ENCODE data around the gene SEC16A. TPM values are rescaled to one million over a fixed set of nuclear protein-coding genes. Genes with fewer than 3 reads are reported as not detected.
A peak's percentile ranks its signal among the peaks of the same experiment; 100 is the strongest.

Gene SEC16A
- total RNA-seq, 2 donors from 2014 or later: 35.3 to 75.8 TPM

DNA sequence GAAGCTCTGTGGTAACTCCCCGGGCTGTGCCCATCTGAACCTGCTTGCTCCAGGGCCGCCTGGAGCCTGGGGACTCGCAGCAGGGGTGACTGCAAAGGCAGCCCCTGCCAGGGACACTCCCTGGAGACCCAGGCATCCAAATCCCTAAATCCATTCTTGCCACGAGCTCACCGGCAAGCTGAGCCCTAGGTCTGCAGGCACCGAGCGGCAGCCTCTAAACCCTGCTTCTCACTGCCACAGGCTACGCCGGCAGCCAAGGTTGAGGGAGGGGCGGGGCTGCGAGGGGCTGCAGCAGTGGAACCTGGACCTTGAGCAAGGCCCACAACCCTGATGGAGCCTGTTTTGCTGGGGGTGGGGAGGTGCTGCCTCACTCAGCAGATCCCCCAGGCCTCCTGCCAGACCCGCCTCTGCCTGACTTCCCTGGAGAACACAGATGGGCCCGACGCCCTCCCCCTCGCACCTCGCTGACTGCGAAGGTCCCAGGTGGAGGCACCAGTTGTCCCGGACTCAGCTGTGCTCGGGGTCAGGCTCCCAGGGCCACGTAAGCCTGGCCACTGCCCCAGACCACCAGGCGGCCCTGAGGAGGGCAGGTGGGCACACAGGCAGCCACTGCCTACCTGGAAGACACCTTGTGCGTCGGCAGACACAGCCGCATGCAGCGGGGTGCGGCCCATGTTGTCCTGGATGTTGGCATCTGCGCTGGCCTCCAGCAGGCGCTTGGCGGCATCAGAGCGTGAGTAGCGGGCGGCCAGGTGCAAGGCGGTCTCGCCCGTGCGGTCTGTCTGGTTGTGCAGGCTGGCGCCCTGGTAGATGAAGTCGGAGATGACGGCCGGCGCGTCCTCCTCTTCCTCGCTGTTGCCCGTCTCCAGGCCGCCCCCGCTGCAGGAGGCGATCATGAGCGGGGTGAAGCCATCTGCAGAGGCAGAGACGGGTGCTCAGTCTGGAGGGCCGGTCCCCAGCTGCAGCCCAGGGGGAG, 17.4 kb upstream of the SEC16A start:
- H3K36me3 ChIP-seq (replicated peaks in 1 of 2; ENCODE audit: insufficient read depth in 1 of 2, low read depth in 2 of 2): peaks cover 16 to 42% of the 10 kb centered on the region in 2 donors
- no peaks in the 10 kb centered on the region for H3K9me3 ChIP-seq
- ATAC-seq (peak; percentile 28), DNase-seq (peak; percentile 59 to 89 (median 86))
- peak overlapping the region; percentile 65 to 89 (median 80) for H3K27ac ChIP-seq
- peaks cover 32% of the 10 kb centered on the region for H3K4me1 ChIP-seq
- H3K27me3 ChIP-seq: no peaks in the 10 kb centered on the region
- TF ChIP-seq POLR2A (IDR thresholded peaks at IDR 0.05) (no peak), CTCF (IDR thresholded peaks at IDR 0.05) (peak in 1 of 7 experiments; percentile 5)
- intact Hi-C loops (cut with DNase I): no loop called here
- no peak overlapping the region for H3K4me3 ChIP-seq
- WGBS, 2 donors: 49 to 66% methylated on average over 13 to 47 of the region's 50 CpGs

GRCh38 chr9:136499071-136499934, 16.5 kb upstream of the SEC16A start:
- WGBS, 2 donors: 52 to 83% methylated on average over 32 to 44 of the region's 46 CpGs
- no peak overlapping the region for H3K4me3 ChIP-seq
- H3K36me3 ChIP-seq (replicated peaks in 1 of 2; ENCODE audit: insufficient read depth in 1 of 2, low read depth in 2 of 2): peaks cover 7 to 34% of the 10 kb centered on the region in 2 donors
- intact Hi-C loops (cut with DNase I): no loop called here
- peak; percentile 87 to 93 (median 93) for DNase-seq
- H3K27ac ChIP-seq: peak overlapping the region; percentile 65 to 89 (median 80)
- no peaks in the 10 kb centered on the region for H3K27me3 ChIP-seq
- H3K4me1 ChIP-seq: peaks cover 32% of the 10 kb centered on the region
- no peaks in the 10 kb centered on the region for H3K9me3 ChIP-seq
- no peak for TF ChIP-seq POLR2A (IDR thresholded peaks at IDR 0.05)
- TF ChIP-seq CTCF (IDR thresholded peaks at IDR 0.05): peak in 1 of 7 experiments; percentile 3
- ATAC-seq: peak; percentile 80

GRCh38 chr9:136497916-136498695, 15.3 kb upstream of the SEC16A start:
- intact Hi-C loops (cut with DNase I): no loop called here
- DNase-seq (peak; percentile 46 to 84 (median 76)), ATAC-seq (no peak)
- TF ChIP-seq CTCF (IDR thresholded peaks at IDR 0.05): no peak
- H3K4me3 ChIP-seq: no peak overlapping the region
- peaks cover 32% of the 10 kb centered on the region for H3K4me1 ChIP-seq
- WGBS, 2 donors: 64 to 100% methylated on average over 2 to 23 of the region's 28 CpGs
- peaks cover 4 to 22% of the 10 kb centered on the region in 2 donors for H3K36me3 ChIP-seq (replicated peaks in 1 of 2; ENCODE audit: insufficient read depth in 1 of 2, low read depth in 2 of 2)
- H3K27ac ChIP-seq: peak overlapping the region in 1 of 4 donors; percentile 65
- H3K27me3 ChIP-seq: no peaks in the 10 kb centered on the region
- H3K9me3 ChIP-seq: no peaks in the 10 kb centered on the region

- H3K4me1 ChIP-seq: peaks cover 32% of the 10 kb centered on the region
- H3K27ac ChIP-seq: no peak overlapping the region
- 91 to 96% methylated on average over 43 to 53 of the region's 56 CpGs for WGBS, 2 donors
- TF ChIP-seq POLR2A (IDR thresholded peaks at IDR 0.05) (no peak), CTCF (IDR thresholded peaks at IDR 0.05) (no peak)
- no peak overlapping the region for H3K4me3 ChIP-seq
- no peaks in the 10 kb centered on the region for H3K9me3 ChIP-seq
- DNase-seq: no peak
- no peak for ATAC-seq
- intact Hi-C loops (cut with DNase I): no loop called here
- H3K36me3 ChIP-seq (replicated peaks in 1 of 2; ENCODE audit: insufficient read depth in 1 of 2, low read depth in 2 of 2): peaks cover 2 to 19% of the 10 kb centered on the region in 2 donors
- no peaks in the 10 kb centered on the region for H3K27me3 ChIP-seq
These were observed 14.2 kb upstream of the SEC16A start for GRCh38 chr9:136496801-136497620.

Data from body of pancreas (tissue), 4 donors.